ENCODE data around the gene SCAND1.
"Not testable (repeated sequence)": the region's sequence is repeated elsewhere in the genome, so short reads cannot be mapped to it uniquely, and the experiment has no call there.

The SCAND1 gene

DNA sequence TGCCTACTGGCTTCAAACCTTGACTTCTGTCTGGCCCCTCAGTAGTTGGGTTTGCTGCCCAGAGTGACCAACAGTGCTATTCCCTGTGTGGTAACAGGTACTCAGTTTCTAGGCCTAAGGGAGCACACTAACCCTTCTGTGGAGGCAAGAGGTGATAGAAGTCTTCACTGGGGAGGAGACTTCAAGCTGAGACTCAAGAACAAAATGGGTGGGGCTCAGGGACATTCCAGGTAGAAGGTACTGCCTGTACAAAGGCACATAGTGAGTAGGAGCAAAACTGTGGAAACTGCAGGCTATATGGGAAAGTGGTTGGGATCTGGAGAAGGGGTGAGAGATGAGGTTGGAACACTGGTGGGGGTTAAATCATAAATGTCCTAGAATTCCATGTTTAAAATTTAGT, 2.3 kb upstream of the SCAND1 start:
- DNase-seq = no peak

DNA sequence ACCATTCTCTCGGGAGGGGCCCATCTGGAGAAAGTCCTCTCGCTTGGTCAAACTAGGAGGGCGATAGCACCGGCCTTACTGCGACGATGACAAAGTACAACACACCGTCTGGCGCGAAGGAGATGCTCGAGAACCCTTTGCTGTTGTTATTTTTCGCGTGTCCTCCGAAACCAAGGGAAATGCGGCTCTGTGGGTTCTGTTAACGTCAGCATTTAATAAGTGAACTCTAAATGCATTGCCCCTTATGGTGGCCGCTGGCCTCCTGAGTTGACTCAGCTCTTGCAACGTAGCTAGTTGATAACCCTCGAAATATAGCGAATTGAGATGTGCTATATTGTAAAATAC, 577 bp upstream of the SCAND1 start:
- peak in 1 of 2 experiments; percentile 51 for DNase-seq

DNA sequence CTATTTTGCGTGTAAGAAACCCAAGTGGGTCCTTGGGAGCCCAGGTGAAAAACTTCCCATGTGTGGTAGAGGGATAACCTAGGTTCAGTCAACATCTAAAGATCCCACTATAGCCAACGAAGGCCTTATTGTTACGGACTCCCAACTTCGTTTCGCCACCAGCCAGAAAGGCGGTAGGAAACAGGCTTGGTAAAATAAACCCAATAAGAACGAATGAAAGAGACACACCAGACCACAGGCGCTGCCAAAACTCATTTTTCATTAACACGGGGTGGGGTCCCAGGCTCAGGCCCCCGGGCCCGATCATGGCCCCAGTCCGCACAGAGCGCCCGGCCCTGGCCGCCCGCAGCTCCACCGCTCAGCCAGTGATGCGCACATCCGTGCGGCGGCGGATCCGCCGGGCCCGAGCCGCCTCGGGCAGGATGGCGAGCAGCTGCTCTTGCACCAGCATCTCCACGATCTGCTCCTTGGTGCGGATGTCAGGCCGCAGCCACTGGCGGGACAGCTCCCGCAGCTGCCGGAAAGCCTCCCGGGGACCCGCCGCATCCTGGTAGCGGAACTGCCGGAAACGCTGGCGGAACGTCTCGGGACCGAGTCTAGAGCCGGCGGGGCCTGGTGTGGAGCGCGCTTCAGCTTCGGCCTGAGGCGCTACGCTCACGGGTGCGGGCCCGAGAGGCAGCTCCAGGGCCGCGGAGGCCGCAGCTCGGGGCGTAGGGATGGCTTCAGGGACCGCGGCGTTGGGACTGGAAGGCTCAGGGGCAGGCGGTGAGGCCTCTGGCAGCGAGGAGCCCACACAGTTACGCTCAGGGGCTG, 709 bp downstream of the SCAND1 start:
- DNase-seq = peak in 1 of 2 experiments; percentile 53

DNA sequence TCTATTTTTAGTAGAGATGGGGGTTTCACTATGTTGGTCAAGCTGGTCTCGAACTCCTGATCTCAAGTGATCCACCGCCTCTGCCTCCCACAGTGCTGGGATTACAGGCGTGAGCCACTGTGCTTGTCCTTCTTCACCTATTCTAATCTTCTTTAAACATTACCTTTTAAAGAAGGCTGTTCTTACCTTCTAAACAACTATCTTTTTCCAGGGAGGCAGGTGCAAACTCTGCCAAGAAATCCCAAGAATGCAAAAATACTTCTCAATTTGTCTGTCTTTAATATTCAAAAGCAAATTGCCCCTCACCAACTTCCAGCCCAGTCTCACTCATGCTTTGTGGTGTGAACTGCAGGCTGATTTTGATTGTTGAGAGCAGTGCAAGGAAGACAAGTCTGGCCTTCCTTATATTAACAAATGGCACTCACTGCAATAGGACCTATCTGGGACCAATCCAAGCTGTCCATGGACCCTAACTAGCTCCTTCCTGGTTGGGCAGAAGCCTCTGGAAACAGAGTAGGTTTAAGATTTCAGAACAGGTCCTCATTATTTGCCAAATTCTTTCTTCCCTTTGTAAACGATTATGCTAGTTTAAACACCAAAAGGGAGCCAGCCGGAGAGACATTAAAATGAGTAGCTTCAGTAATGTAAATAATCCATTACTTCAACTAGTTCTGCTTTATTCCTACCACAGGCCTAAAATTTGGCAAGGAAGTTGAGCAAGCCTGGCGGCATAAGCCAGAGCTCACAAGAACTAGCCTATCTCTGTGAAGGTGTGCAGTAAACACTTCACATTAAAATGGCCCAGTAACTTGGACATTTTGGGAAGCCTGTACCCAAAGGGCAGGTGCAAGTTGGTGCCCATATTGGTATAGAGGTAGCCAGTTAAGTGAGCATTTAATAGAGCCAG, 1.6 kb downstream of the SCAND1 start:
- peak; percentile 88 to 90 for DNase-seq

DNA sequence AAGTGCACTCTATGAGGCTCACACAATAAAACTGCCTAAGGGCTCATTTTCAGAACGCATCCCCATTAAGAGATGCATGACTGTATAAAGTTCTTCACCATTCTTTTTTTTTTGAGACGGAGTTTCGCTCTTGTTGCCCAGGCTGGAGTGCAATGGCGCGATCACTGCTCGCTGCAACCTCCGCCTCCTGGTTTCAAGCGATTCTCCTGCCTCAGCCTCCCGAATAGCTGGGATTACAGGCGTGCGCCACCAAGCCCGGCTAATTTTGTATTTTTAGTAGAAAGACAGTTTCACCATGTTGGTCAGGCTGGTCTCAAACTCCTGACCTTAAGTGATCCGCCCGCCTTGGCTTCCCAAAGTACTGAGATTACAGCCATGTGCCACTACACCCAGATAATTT, 2.2 kb downstream of the SCAND1 start:
- not testable (repeated sequence) for DNase-seq

DNA sequence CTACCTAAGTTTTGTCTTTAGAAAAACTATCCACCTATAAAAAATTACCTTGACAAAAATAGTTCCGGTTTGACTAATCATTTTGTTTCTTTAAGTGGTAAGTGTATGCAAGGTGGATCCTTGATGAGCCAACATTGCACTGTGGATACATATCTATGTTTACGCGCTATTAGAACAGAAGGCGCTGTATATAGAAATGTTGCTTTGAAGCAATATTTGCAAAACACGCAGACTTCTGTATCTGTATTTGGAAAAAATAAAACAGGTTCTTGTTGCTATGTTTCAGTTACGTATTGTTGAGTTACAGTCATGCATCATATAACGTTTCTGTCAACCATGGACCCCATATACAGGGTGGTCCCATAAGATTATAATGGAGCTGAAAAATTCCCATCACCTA, 4.2 kb downstream of the SCAND1 start:
- no peak for DNase-seq

DNA sequence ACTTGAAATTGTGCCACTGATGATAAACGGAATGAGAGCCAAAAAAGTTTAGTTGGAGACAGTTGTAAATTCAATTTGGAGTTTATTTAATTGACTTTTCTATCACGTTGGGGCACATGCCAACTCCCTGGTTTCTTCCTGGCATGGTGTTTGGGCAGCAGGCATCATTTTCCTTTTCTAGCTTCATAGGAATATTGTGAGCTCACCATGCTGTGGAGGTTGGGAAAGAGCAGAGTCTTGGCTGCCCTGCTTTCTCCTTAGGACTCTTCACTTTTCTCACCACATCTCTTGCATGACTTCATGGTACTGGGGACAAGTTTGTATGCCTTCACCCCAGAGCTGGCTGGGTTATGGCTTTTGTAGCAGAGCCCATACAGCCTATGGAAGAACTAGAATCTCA, 6.4 kb downstream of the SCAND1 start:
- DNase-seq = no peak

DNA sequence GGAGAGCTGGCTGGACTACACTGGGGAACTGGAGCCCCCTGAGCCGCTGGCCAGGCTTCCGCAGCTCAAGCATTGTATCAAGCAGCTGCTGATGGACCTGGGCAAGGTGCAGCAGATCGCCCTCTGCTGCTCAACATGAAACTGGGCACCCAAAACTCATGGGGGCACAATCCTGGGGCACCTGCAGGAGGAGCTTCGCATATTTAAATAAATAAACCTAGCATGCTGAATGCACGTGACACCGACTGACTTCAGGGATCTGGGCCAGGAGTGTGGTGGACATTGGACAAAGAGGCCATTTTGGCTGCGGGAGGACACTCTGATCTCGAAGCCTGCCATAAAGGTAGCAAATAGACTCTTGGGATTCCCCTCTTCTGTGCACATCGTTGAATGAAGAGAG, 6.8 kb downstream of the SCAND1 start:
- DNase-seq = peak; percentile 30 to 36

DNA sequence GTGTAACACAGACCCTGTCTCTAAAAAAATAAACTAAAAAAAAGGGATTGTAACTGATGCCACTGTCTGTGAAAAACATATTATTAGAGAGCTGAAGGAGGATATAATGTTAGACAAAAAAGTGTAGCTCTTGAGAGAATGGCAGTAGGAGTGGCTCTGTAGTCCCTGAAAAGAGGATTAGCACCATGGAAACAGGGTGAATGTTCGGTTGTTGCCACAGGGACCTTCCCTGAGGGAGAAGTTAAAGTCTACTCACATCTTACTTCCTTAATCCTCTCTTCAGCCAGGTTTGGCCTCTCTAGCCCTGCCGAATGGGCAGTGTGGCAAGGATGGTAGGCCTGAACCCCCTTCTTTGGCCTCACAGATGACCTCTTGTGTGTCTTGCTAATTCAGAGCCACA, 12.1 kb downstream of the SCAND1 start:
- no peak for DNase-seq

DNA sequence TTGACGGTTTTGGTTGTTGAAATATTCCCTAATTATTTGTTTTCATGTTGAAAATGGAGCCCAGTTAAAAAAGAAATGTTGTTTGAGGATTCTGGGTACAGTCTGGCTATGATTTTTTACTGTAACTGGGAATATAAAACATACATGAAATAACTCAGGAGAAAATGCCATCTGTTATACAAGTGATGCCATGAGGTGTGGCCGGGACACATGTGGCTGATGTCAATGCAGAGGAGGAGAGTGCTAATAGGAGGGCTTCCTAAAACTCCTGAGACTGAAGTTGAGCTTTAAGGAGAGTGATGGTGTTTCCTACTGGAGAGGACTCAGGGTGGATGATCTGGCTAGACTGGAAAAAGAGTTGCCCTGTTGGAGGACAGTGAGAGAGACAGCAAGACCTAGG, 12.7 kb downstream of the SCAND1 start:
- no peak for DNase-seq

DNA sequence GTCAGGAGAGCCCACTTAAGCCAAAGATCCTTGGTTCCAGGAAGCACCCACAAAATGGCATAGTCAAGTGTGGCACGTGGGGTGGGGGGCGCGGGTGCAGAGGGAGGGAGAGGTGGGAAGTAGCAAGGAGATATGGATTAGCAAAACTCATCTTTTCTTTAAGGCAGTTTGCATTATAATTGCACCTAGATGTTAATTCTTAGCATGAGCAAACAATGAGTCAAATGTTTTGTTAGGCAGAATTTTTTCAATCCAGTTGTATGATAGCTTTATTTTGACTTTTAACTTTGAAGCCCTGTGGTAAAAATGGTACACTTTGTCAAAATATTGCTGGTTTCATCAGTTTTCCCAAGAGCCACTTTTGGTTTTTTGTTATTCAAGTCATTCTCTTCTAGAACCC, 15.0 kb downstream of the SCAND1 start:
- no peak for DNase-seq

DNA sequence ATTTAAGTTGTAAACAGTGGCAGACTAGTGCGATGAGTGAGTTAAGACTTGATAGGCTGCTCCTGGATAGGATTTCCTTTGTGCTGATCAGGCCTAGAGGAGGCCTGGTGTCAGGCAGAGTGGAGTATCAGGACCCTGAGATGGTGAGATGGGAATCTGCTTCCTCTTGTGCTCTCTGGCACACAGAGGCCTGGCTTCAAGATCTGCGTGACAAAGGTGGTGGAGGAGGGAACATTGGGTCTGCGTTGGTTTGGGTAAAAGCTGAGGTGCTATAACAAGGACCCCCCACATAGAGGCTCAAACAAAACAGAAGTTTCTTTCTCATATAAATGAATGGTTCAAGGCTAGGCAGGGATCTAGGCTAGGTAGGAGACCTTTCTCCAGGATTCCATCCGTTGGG, 20.3 kb downstream of the SCAND1 start:
- no peak for DNase-seq

DNA sequence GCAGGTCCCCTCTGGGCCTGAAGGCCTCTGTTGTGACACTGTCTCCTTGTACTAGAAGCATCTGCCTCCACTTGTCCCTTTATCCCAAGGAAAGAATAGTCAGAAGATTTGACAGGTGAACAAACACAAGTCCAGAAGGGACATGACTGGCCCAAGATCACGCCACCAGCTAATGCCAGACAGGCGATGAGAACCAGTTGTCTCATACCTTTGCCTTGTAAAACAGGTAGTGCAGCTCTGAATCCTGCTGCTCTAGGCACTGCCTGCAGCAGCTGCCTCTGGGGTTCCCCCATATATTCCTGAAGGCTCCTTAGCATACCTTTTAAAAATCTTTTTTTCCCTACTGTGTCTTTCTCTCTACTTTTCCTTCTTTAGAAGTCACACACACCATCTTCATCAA, 25.0 kb downstream of the SCAND1 start:
- no peak for DNase-seq

DNA sequence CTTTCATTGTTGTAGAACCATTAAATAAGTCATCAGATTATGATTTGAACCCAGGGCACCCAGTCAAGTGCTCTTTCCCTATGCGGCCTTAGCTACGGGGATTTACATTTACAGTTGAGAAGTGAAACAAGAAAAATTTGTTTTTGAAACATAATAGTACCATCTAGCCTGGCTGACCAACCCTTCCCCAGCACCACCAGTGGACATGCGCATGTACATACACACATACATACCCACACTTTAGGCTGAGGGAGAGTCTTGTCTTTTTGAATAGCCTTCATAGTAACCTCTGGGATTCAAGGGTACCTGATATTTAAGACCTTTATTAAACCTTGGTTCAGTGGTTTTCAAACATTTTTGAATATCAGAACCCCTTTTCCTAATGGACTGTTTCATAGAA, 33.8 kb downstream of the SCAND1 start:
- no peak for DNase-seq

DNA sequence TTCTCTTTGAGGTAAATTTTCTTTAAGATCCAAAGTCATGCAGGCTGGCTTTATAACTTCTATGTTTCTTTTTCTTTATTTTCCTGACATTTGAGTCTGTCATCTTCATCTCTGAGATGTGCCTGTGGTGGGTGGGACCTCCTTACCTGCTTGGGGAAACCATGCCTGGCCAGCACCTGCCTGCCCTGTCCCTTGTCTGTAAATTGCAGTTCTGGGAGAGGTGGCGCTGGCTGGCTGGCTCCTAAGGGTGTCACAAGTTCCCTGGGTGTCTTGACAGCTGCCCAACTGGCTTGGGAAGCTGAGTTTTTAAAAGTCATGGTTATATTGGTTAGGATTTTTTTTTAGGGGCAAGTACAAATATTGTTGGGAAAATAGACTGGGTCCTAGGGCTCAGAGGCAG, 36.3 kb downstream of the SCAND1 start:
- no peak for DNase-seq

DNA sequence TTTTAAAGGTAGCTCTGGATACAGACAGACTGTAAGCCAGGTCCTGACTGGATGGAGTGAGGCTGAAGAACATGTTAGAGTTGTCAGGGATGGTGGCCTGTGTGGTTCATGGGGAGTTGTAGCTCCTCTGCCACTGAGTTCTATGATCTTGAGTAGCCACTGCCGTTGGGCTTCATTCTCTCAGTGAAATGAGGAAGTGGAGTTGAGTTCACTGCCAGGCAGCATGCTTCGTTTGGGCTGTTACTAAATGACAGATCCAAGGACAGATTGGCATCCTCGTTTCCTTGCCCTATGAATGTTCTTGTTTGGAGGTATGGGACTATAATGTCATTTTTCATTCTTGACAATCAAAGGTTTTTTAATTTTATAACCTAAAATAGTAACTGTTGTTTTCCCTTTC, 37.2 kb downstream of the SCAND1 start:
- DNase-seq = peak; percentile 8 to 36

DNA sequence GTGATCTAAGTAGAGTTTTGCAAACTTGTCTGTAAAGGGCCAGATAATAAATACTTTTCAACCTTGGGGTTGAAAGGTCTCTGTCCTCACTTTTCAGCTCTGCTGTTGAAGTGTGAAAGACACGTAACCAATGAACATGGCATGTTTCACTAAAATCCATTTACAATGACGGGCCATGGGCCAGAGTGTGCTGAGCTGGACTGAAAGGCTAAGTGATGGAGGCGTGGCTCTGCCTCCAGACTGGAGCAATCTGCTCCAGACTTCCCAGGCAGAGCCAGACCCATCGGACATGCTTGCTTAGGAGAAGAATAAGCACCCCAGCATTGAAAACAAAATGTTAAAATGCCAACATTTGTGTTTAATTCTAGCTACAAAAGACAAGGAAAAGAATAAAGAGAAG, 41.4 kb downstream of the SCAND1 start:
- DNase-seq = no peak

DNA sequence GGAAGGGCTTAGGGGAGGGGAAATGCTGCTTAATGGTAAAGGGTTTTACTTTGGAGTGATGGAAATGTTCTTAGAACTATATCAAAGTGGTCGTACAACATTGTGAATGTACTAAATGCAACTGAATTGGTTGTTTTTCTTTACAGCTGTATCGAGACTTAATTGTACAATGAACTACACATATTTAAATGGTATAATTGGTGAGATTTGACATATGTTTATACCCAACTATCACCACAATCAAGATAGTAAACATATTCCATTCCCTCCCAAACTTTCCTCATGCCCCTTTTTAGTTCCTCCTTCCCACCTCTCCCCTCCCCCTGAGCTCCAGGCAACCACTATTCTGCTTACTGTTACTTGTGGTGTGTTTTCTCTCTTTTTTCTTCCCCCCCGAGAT, 44.0 kb downstream of the SCAND1 start:
- DNase-seq = no peak

DNA sequence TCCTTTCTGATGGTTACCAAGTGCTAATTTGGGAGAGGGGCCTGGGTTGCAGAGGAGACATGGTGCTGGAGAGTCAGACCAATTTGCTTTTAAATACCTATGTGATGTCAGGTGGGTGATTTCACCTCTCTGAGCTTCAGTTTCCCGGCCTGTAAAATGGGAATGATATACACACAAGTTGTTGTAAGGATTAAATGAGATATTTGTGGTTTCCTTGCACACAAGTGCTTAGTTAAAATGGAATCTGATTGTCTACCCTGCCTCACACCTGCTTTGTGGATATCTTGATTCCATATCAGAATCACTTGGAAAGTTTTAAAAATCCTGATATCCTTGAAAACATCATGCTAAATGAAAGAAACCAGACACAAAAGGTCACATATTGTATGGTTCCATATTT, 44.5 kb downstream of the SCAND1 start:
- DNase-seq = no peak

DNA sequence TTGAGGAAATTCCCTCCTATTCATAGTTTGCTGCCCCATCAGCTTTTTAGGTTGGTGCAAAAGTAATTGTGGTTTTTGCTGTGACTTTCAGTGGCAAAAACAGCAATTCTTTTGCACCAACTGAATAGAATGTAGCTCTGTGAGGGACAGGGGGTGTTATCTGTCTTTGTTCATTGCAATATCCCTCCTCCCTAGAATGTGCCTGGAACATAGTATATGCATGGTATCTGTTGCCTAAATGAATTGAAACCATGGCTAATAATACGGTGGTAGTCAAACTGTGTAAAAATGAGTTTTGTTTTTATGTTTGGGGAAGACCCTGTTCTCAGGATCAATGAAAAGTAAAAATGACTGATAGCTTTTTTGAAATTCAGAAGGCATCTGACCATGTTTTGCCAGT, 45.1 kb downstream of the SCAND1 start:
- no peak for DNase-seq

DNA sequence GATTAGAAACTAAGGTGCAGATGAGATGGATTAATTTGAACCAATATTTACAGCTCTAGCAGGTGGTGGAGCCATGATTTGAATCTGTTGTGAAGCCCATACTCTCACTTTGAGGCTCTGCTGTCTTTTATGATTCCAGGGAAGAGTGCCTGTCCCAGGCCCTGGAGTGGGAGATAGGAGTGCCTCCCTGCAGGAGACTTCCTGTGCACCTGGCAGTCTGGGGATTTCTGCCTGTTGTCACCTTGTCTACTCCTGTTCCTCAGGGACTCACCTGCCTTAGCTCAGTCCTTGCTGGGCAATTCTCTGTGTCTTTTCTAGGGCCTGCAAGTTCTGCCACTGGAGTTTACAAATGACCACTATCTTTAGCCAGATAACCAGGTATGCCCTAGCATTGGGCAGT, 46.3 kb downstream of the SCAND1 start:
- DNase-seq = no peak

DNA sequence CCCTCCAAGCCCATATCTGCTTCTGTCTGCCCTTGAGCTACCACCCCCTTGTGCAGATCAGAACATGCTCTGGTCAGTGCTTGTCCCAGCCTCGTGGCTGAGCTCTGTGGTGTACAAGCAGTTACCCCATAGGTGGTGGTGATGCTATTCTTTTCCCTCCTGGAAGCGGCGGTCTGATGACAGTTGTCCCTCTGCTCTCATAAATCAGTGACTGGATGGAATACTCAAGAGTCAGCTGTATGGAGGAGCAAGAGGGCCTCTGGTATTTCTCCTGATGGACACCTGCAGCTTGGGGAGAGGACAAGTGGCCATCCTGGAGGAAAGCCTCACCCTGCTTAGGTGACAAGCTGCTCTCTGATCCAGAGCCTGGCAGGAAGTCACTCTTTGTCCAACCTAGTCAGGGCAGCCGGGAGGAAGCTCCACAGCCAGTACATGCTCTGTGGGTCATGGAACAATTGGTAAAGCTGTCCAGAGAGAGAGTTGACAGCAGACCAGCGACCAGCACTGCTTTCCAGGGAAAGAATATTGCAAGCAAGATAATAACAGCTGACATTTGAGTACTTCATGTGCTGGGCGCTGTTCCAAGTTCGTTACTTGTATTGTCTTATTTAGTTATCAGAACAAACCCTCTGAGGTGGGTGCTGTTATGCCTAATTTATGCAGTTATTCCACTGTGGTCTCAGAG, 47.1 kb downstream of the SCAND1 start:
- DNase-seq = no peak

DNA sequence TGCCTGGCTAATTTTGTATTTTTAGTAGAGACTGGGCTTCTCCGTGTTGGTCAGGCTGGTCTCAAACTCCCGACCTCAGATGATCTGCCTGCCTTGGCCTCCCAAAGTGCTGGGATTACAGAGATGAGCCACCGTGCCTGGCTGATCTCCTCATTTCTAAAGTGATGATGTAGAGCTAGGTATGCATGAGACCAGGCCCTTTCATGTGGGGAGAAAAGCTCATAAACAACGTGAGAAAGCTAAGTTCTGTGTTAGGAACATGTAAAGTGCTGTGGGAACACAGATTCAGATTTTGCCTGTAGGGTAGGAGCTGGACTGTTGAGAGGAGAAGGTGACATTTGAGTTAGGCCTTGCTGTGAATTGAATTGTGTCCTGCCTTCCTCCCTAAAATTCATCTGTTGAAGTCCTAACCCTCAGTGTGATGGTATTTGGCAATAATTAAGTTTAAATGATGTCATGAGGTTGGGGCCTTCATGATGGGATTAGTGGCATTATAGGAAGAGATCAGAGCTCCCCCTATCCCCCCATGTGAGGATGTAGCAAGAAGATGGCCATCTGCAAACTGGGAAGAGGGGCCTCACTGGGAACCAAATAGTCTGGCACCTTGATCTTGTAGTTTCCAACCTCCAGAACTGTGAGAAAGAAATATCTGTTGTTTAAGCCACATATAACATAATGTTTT, 49.2 kb downstream of the SCAND1 start:
- no peak for DNase-seq
